GM08714 (cell line): ENCODE results near the gene CTDSPL.
"Not testable (repeated sequence)": the region's sequence is repeated elsewhere in the genome, so short reads cannot be mapped to it uniquely, and the experiment has no call there.

Experiments
- H3K4me3 ChIP-seq: fragments of 200-500 bp; sonication (Bioruptor generic); 2 replicates; pipeline ENCODE4 v1.5.1; 2014; ENCODE audit warnings: mild to moderate bottlenecking, low read length, inconsistent platforms
- ZNF274 ChIP-seq: IDR thresholded peaks from 2 replicates; pipeline ENCODE4 v1.6.1; 2012; ENCODE audit warnings: mild to moderate bottlenecking, low read depth, low read length

CTDSPL gene

GRCh38 chr3:37861620-37862041 lies at the start of gene CTDSPL:
Gene CTDSPL (plus strand): TSS chr3:37861880. CDS start chr3:37862200, 320 bp downstream.
- no peak for TF ChIP-seq ZNF274
- H3K4me3 ChIP-seq, result no peak within 1 kb of the TSS; the same call in 1 of the 2 replicates

- no peak for TF ChIP-seq ZNF274
- no peak overlapping the region for H3K4me3 ChIP-seq
Measured at GRCh38 chr3:37812499-37812896, 49.2 kb upstream of the CTDSPL start.

- H3K4me3 ChIP-seq, result no peak overlapping the region
- TF ChIP-seq ZNF274, result no peak
Measured at GRCh38 chr3:37813403-37813802, 48.3 kb upstream of the CTDSPL start.

- H3K4me3 ChIP-seq, result no peak overlapping the region
- no peak for TF ChIP-seq ZNF274
Measured at GRCh38 chr3:37814547-37814946, 47.1 kb upstream of the CTDSPL start.

- not testable (repeated sequence) for H3K4me3 ChIP-seq
Measured at GRCh38 chr3:37815156-37815555, 46.5 kb upstream of the CTDSPL start.

GRCh38 chr3:37816271-37816670 lies 45.4 kb upstream of the CTDSPL start:
- no peak for TF ChIP-seq ZNF274
- H3K4me3 ChIP-seq, result no peak overlapping the region

- H3K4me3 ChIP-seq, result no peak overlapping the region
- TF ChIP-seq ZNF274, result no peak
Measured at GRCh38 chr3:37819591-37819990, 42.1 kb upstream of the CTDSPL start.

- TF ChIP-seq ZNF274, result no peak
- no peak overlapping the region for H3K4me3 ChIP-seq
Measured at GRCh38 chr3:37820286-37820685, 41.4 kb upstream of the CTDSPL start.

- no peak for TF ChIP-seq ZNF274
- H3K4me3 ChIP-seq, result no peak overlapping the region
Measured at GRCh38 chr3:37823189-37823588, 38.5 kb upstream of the CTDSPL start.

- H3K4me3 ChIP-seq, result no peak overlapping the region
- no peak for TF ChIP-seq ZNF274
Measured at GRCh38 chr3:37824090-37824953, 37.4 kb upstream of the CTDSPL start.

- H3K4me3 ChIP-seq, result no peak overlapping the region
- TF ChIP-seq ZNF274, result no peak
Measured at GRCh38 chr3:37824954-37825328, 36.7 kb upstream of the CTDSPL start.

GRCh38 chr3:37825744-37826400 lies 35.8 kb upstream of the CTDSPL start:
- no peak overlapping the region for H3K4me3 ChIP-seq
- TF ChIP-seq ZNF274, result no peak

GRCh38 chr3:37826502-37826901 lies 35.2 kb upstream of the CTDSPL start:
- no peak overlapping the region for H3K4me3 ChIP-seq
- TF ChIP-seq ZNF274, result no peak

- TF ChIP-seq ZNF274, result no peak
- H3K4me3 ChIP-seq, result no peak overlapping the region
Measured at GRCh38 chr3:37826933-37827332, 34.7 kb upstream of the CTDSPL start.

GRCh38 chr3:37832480-37832879 lies 29.2 kb upstream of the CTDSPL start:
- H3K4me3 ChIP-seq, result no peak overlapping the region
- no peak for TF ChIP-seq ZNF274
